Neutrophil (primary cell): ENCODE measurements around the gene AGA.

Source experiments
- H3K27ac ChIP-seq: fragments of 200-600 bp; sonication (generic); 2 replicates; pipeline ENCODE4 v1.5.1; 2016; ENCODE audit warnings: mild to moderate bottlenecking, moderate library complexity
- H3K27me3 ChIP-seq: fragments of 200-600 bp; sonication (generic); 2 replicates; pipeline ENCODE4 v1.6.0; 2016; ENCODE audit warnings: mild to moderate bottlenecking
- H3K36me3 ChIP-seq: fragments of 200-600 bp; sonication (generic); 2 replicates; pipeline ENCODE4 v1.5.1; 2017
- H3K4me1 ChIP-seq, 2 experiments: fragments of 200-600 bp in 1 of 2; sonication (generic) in 1 of 2; 1 replicate in 1 of 2; 2 replicates in 1 of 2; pipeline versions ENCODE4 v1.5.1 to v1.6.1; 2013 to 2016; ENCODE audit warnings: low read depth in 1 of 2, low read length in 1 of 2, mild to moderate bottlenecking in 1 of 2, moderate library complexity in 1 of 2; ENCODE audit not compliant: control insufficient read depth in 1 of 2, insufficient read depth in 1 of 2
- H3K4me3 ChIP-seq, 2 experiments: fragments of 200-600 bp in 1 of 2; sonication (generic) in 1 of 2; 1 replicate in 1 of 2; 2 replicates in 1 of 2; pipeline ENCODE4 v1.5.1; 2013 to 2016; ENCODE audit warnings: low read depth in 1 of 2, low read length in 1 of 2, mild to moderate bottlenecking in 1 of 2, moderate library complexity in 1 of 2
- H3K9me3 ChIP-seq: fragments of 200-600 bp; sonication (generic); 2 replicates; pipeline ENCODE4 v1.5.1; 2016
- CTCF ChIP-seq: fragments of 200-600 bp; sonication (generic); IDR thresholded peaks from 2 replicates; pipeline ENCODE4 v1.5.1; 2016; ENCODE audit warnings: antibody characterized with exemption

AGA gene

GRCh38 chr4:177455561-177455970 lies 13.3 kb upstream of the AGA start:
- Histone ChIP-seq H3K4me1 (peaks cover 2 to 8% of the 10 kb centered on the region in 2 experiments), H3K27me3 (no peaks in the 10 kb centered on the region), H3K36me3 (no peaks in the 10 kb centered on the region), H3K4me3 (no peak overlapping the region), H3K27ac (no peak overlapping the region), H3K9me3 (no peaks in the 10 kb centered on the region)
- no peak for TF ChIP-seq CTCF

GRCh38 chr4:177453116-177453515 lies 10.9 kb upstream of the AGA start:
- Histone ChIP-seq H3K4me1 (peaks cover 9 to 15% of the 10 kb centered on the region in 2 experiments), H3K4me3 (no peak overlapping the region), H3K9me3 (no peaks in the 10 kb centered on the region), H3K36me3 (no peaks in the 10 kb centered on the region), H3K27ac (no peak overlapping the region), H3K27me3 (no peaks in the 10 kb centered on the region)
- no peak for TF ChIP-seq CTCF

- Histone ChIP-seq H3K9me3 (no peaks in the 10 kb centered on the region), H3K4me3 (no peak overlapping the region), H3K27me3 (no peaks in the 10 kb centered on the region), H3K27ac (no peak overlapping the region), H3K36me3 (no peaks in the 10 kb centered on the region), H3K4me1 (peaks cover 9 to 15% of the 10 kb centered on the region in 2 experiments)
- no peak for TF ChIP-seq CTCF
These were observed 8.9 kb upstream of the AGA start for GRCh38 chr4:177451108-177451500.

GRCh38 chr4:177450426-177451107 lies 8.3 kb upstream of the AGA start:
- no peak for TF ChIP-seq CTCF
- no peaks in the 10 kb centered on the region for H3K9me3 ChIP-seq
- H3K36me3 ChIP-seq, result no peaks in the 10 kb centered on the region
- H3K4me3 ChIP-seq, result no peak overlapping the region
- H3K4me1 ChIP-seq, result peaks cover 9 to 15% of the 10 kb centered on the region in 2 experiments
- no peak overlapping the region for H3K27ac ChIP-seq
- no peaks in the 10 kb centered on the region for H3K27me3 ChIP-seq

GRCh38 chr4:177448850-177449249 lies 6.6 kb upstream of the AGA start:
- H3K27ac ChIP-seq, result no peak overlapping the region
- no peak for TF ChIP-seq CTCF
- H3K4me3 ChIP-seq, result no peak overlapping the region
- H3K4me1 ChIP-seq, result peaks cover 9 to 15% of the 10 kb centered on the region in 2 experiments
- no peaks in the 10 kb centered on the region for H3K9me3 ChIP-seq
- H3K36me3 ChIP-seq, result no peaks in the 10 kb centered on the region
- H3K27me3 ChIP-seq, result no peaks in the 10 kb centered on the region
